WTC11 (cell line): Measurements from ENCODE around the gene FLOT2. TPM values are rescaled to one million over a fixed set of nuclear protein-coding genes. Genes with fewer than 3 reads are reported as not detected.

ENCODE experiments used
- ATAC-seq: fragments of 200-7000 bp; cut with Tn5 transposase; 2 replicates; pipeline ENCODE4 v1.10.0; 2021; ENCODE audit warnings: mild to moderate bottlenecking, moderate library complexity
- CTCF ChIA-PET: fragments of 300-600 bp; sonication (Branson Sonifier 250); formaldehyde crosslinking; loops from one replicate; lab custom pipeline; 2021; ENCODE audit warnings: antibody characterized with exemption; lab: Charles Lee
- POLR2A ChIA-PET: fragments of 350-600 bp; sonication (Branson Sonifier 250); formaldehyde crosslinking; loops from one replicate; lab custom pipeline; 2021; ENCODE audit warnings: antibody characterized with exemption; lab: Charles Lee
- DNase-seq: peaks from one replicate; pipeline ENCODE4 v3.0.0; 2021; ENCODE audit warnings: low spot score
- H3K27ac Mint-ChIP-seq: 2 replicates; pipeline ENCODE4 v1.8.0; 2021; ENCODE audit warnings: mixed read lengths
- H3K27me3 Mint-ChIP-seq: 2 replicates; pipeline ENCODE4 v1.8.0; 2021; ENCODE audit warnings: low read depth, mild to moderate bottlenecking, moderate library complexity, mixed read lengths
- H3K36me3 Mint-ChIP-seq: 2 replicates; pipeline ENCODE4 v1.8.0; 2021; ENCODE audit warnings: mixed read lengths
- H3K4me1 Mint-ChIP-seq: 2 replicates; pipeline ENCODE4 v1.8.0; 2022; ENCODE audit warnings: mixed read lengths
- H3K4me3 Mint-ChIP-seq: 2 replicates; pipeline ENCODE4 v1.8.0; 2021; ENCODE audit warnings: mild to moderate bottlenecking, moderate library complexity, mixed read lengths
- H3K9me3 Mint-ChIP-seq: 2 replicates; pipeline ENCODE4 v1.8.0; 2021; ENCODE audit warnings: mixed read lengths
- CBFB ChIP-seq: sonication (generic); formaldehyde crosslinking; IDR thresholded peaks from 2 replicates; pipeline ENCODE4 v1.8.1; 2022; ENCODE audit warnings: mild to moderate bottlenecking, low read depth, missing genetic modification reagents
- CTCF ChIP-seq: fragments of 200-600 bp; IDR thresholded peaks from 2 replicates; pipeline ENCODE4 v1.8.0; 2022; ENCODE audit warnings: antibody characterized with exemption
- ETV6 ChIP-seq: sonication (generic); formaldehyde crosslinking; IDR thresholded peaks from 2 replicates; pipeline ENCODE4 v1.8.1; 2022; ENCODE audit warnings: mild to moderate bottlenecking, missing genetic modification reagents
- HMGA2 ChIP-seq: fragments of 250-450 bp; sonication (Bioruptor Pico); IDR thresholded peaks from 2 replicates; pipeline ENCODE4 v1.4.0; 2021; ENCODE audit warnings: mild to moderate bottlenecking, moderate library complexity
- NFYB ChIP-seq: sonication (generic); formaldehyde crosslinking; conservative IDR thresholded peaks from 2 replicates; pipeline ENCODE4 v1.8.0; 2022; ENCODE audit warnings: low read depth, missing genetic modification reagents
- NR2C2 ChIP-seq: sonication (generic); formaldehyde crosslinking; IDR thresholded peaks from 2 replicates; pipeline ENCODE4 v1.8.0; 2022; ENCODE audit warnings: mild to moderate bottlenecking, missing genetic modification reagents
- NR3C1 ChIP-seq: sonication (generic); formaldehyde crosslinking; conservative IDR thresholded peaks from 2 replicates; pipeline ENCODE4 v1.8.1; 2023; ENCODE audit warnings: low read depth, mild to moderate bottlenecking, missing genetic modification reagents
- SMAD3 ChIP-seq: sonication (generic); formaldehyde crosslinking; IDR thresholded peaks from 2 replicates; pipeline ENCODE4 v1.8.0; 2022; ENCODE audit warnings: missing genetic modification reagents, mild to moderate bottlenecking, borderline replicate concordance
- TEAD1 ChIP-seq: sonication (generic); formaldehyde crosslinking; IDR thresholded peaks from 2 replicates; pipeline ENCODE4 v1.8.0; 2022; ENCODE audit warnings: mild to moderate bottlenecking, missing genetic modification reagents
- ZMAT4 ChIP-seq: fragments of 250-450 bp; sonication (Bioruptor Pico); IDR thresholded peaks from 2 replicates; pipeline ENCODE4 v1.9.0; 2021; ENCODE audit warnings: mild to moderate bottlenecking
- ZNF219 ChIP-seq: sonication (generic); formaldehyde crosslinking; IDR thresholded peaks from 2 replicates; pipeline ENCODE4 v1.8.0; 2023; ENCODE audit warnings: missing genetic modification reagents, mild to moderate bottlenecking, borderline replicate concordance
- ZNF263 ChIP-seq: sonication (generic); formaldehyde crosslinking; IDR thresholded peaks from 2 replicates; pipeline ENCODE4 v1.8.1; 2022; ENCODE audit warnings: low read depth, mild to moderate bottlenecking, moderate library complexity, missing genetic modification reagents
- ZNF416 ChIP-seq: fragments of 250-450 bp; sonication (Bioruptor Pico); IDR thresholded peaks from 2 replicates; pipeline ENCODE4 v1.9.0; 2021; ENCODE audit warnings: mild to moderate bottlenecking, inconsistent platforms
- total RNA-seq: library from RNA; stranded (reverse); gene quantifications from 3 replicates; pipeline ENCODE4 v1.2.3, GENCODE V29; 2021
- TF ChIP-seq, protein P1 (sequence below): sonication (generic); formaldehyde crosslinking; IDR thresholded peaks from 2 replicates; pipeline ENCODE4 v1.8.1; 2023; ENCODE audit warnings: mild to moderate bottlenecking, missing genetic modification reagents, moderate library complexity
- TF ChIP-seq, protein P2 (sequence below): sonication (generic); formaldehyde crosslinking; IDR thresholded peaks from 2 replicates; pipeline ENCODE4 v1.8.0; 2022; ENCODE audit warnings: missing genetic modification reagents
- TF ChIP-seq, protein P3 (sequence below): sonication (generic); formaldehyde crosslinking; IDR thresholded peaks from 2 replicates; pipeline ENCODE4 v1.8.0; 2022; ENCODE audit warnings: mild to moderate bottlenecking, missing genetic modification reagents
- TF ChIP-seq, protein P4 (sequence below): fragments of 250-450 bp; sonication (Bioruptor Pico); IDR thresholded peaks from 2 replicates; pipeline ENCODE4 v1.9.0; 2021; ENCODE audit warnings: mild to moderate bottlenecking, borderline replicate concordance
- TF ChIP-seq, protein P5 (sequence below): sonication (generic); formaldehyde crosslinking; IDR thresholded peaks from 2 replicates; pipeline ENCODE4 v1.8.1; 2022; ENCODE audit warnings: missing genetic modification reagents, borderline replicate concordance

The FLOT2 gene
- total RNA-seq, 1 experiment from 2014 or later: 139 TPM

- Mint-ChIP-seq H3K4me1 (peaks cover 17% of the 10 kb centered on the region), H3K4me3 (no peak overlapping the region; the same call in 1 of the 2 replicates), H3K27me3 (no peaks in the 10 kb centered on the region), H3K36me3 (peaks cover 29% of the 10 kb centered on the region), H3K27ac (peak overlapping the region; percentile 88; the same call in 1 of the 2 replicates), H3K9me3 (no peaks in the 10 kb centered on the region)
- peak; percentile 39 for DNase-seq
- ATAC-seq: peak; percentile 77
- ChIA-PET CTCF (interaction anchor here (0.6 to 7.0 kb wide), 14 partner anchors 9 to 134 kb away, joined by 3 to 41 read pairs (median 4); partner anchors contain the start of gene DHRS13), POLR2A (interaction anchor here (0.6 to 2.2 kb wide), 4 partner anchors 19 to 142 kb away, joined by 3 to 12 read pairs (median 5); partner anchors contain the start of genes FAM222B, RPL23A and TLCD1)
- TF ChIP-seq NR2C2 (CRISPR knock-in tag) (no peak), ZNF416 (CRISPR knock-in tag) (no peak), HMGA2 (CRISPR knock-in tag) (no peak)
Measured at GRCh38 chr17:28861393-28862203, 35.9 kb downstream of the FLOT2 start.

DNA sequence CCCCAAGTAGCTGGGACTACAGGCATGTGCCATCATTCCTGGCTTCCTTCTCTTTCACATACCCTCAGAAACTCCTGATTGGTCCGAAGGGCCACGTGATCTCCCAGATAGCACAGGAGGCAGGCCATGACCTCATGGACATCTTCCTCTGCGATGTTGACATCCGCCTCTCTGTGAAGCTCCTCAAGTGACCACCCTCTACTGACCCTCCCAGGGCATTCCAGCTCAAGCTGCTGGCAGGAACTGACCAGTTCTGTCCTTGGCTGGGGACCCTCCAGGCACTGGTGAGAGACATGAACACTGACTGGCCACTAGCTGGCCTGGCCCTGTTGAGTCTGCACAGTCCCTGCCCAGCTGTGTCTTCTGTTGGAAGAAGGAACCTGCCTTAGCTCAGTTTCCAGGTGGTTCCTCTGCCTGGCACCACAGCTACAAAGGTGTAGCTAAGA lies 37.1 kb downstream of the FLOT2 start:
- no peak for ATAC-seq

More for the DNA sequence above, 37.1 kb downstream of the FLOT2 start:
- Mint-ChIP-seq H3K4me1 (peaks cover 11% of the 10 kb centered on the region), H3K27ac (no peak overlapping the region), H3K36me3 (peaks cover 32% of the 10 kb centered on the region), H3K4me3 (no peak overlapping the region), H3K9me3 (no peaks in the 10 kb centered on the region), H3K27me3 (no peaks in the 10 kb centered on the region)
- ChIA-PET CTCF (interaction anchor here (1.8 to 7.0 kb wide), 4 partner anchors 12 to 133 kb away, joined by 8 to 41 read pairs (median 14); no protein-coding TSS in a partner anchor), POLR2A (interaction anchor here (2.2 kb wide), 1 partner anchor 134 kb away, joined by 12 read pairs; the partner anchor contains the start of gene TLCD1)
- no peak for DNase-seq
- TF ChIP-seq NR3C1 (no peak), ZMAT4 (CRISPR knock-in tag) (no peak), SMAD3 (CRISPR knock-in tag) (no peak), TEAD1 (CRISPR knock-in tag) (no peak), CBFB (CRISPR knock-in tag) (no peak), NFYB (no peak), ETV6 (CRISPR knock-in tag) (no peak), CTCF (no peak), ZNF219 (CRISPR knock-in tag) (no peak), ZNF263 (CRISPR knock-in tag) (no peak)
- TF ChIP-seq, protein P1, sequence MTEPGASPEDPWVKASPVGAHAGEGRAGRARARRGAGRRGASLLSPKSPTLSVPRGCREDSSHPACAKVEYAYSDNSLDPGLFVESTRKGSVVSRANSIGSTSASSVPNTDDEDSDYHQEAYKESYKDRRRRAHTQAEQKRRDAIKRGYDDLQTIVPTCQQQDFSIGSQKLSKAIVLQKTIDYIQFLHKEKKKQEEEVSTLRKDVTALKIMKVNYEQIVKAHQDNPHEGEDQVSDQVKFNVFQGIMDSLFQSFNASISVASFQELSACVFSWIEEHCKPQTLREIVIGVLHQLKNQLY (CRISPR knock-in tag): no peak
- TF ChIP-seq, protein P2, sequence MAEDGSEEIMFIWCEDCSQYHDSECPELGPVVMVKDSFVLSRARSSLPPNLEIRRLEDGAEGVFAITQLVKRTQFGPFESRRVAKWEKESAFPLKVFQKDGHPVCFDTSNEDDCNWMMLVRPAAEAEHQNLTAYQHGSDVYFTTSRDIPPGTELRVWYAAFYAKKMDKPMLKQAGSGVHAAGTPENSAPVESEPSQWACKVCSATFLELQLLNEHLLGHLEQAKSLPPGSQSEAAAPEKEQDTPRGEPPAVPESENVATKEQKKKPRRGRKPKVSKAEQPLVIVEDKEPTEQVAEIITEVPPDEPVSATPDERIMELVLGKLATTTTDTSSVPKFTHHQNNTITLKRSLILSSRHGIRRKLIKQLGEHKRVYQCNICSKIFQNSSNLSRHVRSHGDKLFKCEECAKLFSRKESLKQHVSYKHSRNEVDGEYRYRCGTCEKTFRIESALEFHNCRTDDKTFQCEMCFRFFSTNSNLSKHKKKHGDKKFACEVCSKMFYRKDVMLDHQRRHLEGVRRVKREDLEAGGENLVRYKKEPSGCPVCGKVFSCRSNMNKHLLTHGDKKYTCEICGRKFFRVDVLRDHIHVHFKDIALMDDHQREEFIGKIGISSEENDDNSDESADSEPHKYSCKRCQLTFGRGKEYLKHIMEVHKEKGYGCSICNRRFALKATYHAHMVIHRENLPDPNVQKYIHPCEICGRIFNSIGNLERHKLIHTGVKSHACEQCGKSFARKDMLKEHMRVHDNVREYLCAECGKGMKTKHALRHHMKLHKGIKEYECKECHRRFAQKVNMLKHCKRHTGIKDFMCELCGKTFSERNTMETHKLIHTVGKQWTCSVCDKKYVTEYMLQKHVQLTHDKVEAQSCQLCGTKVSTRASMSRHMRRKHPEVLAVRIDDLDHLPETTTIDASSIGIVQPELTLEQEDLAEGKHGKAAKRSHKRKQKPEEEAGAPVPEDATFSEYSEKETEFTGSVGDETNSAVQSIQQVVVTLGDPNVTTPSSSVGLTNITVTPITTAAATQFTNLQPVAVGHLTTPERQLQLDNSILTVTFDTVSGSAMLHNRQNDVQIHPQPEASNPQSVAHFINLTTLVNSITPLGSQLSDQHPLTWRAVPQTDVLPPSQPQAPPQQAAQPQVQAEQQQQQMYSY: no peak
- TF ChIP-seq, protein P3, sequence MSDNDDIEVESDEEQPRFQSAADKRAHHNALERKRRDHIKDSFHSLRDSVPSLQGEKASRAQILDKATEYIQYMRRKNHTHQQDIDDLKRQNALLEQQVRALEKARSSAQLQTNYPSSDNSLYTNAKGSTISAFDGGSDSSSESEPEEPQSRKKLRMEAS (CRISPR knock-in tag): no peak
- TF ChIP-seq, protein P4, sequence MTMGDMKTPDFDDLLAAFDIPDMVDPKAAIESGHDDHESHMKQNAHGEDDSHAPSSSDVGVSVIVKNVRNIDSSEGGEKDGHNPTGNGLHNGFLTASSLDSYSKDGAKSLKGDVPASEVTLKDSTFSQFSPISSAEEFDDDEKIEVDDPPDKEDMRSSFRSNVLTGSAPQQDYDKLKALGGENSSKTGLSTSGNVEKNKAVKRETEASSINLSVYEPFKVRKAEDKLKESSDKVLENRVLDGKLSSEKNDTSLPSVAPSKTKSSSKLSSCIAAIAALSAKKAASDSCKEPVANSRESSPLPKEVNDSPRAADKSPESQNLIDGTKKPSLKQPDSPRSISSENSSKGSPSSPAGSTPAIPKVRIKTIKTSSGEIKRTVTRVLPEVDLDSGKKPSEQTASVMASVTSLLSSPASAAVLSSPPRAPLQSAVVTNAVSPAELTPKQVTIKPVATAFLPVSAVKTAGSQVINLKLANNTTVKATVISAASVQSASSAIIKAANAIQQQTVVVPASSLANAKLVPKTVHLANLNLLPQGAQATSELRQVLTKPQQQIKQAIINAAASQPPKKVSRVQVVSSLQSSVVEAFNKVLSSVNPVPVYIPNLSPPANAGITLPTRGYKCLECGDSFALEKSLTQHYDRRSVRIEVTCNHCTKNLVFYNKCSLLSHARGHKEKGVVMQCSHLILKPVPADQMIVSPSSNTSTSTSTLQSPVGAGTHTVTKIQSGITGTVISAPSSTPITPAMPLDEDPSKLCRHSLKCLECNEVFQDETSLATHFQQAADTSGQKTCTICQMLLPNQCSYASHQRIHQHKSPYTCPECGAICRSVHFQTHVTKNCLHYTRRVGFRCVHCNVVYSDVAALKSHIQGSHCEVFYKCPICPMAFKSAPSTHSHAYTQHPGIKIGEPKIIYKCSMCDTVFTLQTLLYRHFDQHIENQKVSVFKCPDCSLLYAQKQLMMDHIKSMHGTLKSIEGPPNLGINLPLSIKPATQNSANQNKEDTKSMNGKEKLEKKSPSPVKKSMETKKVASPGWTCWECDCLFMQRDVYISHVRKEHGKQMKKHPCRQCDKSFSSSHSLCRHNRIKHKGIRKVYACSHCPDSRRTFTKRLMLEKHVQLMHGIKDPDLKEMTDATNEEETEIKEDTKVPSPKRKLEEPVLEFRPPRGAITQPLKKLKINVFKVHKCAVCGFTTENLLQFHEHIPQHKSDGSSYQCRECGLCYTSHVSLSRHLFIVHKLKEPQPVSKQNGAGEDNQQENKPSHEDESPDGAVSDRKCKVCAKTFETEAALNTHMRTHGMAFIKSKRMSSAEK (CRISPR knock-in tag): no peak
- TF ChIP-seq, protein P5, sequence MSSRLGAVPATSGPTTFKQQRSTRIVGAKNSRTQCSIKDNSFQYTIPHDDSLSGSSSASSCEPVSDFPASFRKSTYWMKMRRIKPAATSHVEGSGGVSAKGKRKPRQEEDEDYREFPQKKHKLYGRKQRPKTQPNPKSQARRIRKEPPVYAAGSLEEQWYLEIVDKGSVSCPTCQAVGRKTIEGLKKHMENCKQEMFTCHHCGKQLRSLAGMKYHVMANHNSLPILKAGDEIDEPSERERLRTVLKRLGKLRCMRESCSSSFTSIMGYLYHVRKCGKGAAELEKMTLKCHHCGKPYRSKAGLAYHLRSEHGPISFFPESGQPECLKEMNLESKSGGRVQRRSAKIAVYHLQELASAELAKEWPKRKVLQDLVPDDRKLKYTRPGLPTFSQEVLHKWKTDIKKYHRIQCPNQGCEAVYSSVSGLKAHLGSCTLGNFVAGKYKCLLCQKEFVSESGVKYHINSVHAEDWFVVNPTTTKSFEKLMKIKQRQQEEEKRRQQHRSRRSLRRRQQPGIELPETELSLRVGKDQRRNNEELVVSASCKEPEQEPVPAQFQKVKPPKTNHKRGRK (CRISPR knock-in tag): no peak
